ENCODE results near the gene PRKAR2A. TPM values are rescaled to one million over a fixed set of nuclear protein-coding genes. Genes with fewer than 3 reads are reported as not detected.

The PRKAR2A gene
- polyA plus RNA-seq, 1 donor from 2014 or later, result 26.1 TPM

DNA sequence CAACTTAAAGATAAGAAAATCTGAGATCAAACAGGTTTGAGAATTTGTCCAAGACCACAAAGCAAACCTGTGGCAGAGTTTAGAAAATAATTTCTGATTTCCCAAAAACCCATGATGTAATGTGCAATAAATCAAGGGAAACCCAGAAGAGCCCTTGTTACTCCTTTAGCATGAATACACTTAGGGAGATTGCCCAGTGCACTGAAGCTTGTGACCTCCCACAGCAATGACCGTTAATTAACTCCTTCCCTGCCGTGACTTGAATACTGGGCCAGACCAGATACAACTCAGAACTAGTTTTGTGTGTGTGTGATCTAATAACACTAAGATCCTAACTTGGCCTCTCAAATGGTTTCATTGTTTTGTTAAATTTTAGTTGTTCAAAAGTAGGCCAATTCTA is 2.5 kb downstream of the PRKAR2A start:
- no peak overlapping the region for H3K9ac ChIP-seq (ENCODE audit: low read length)
- no peaks in the 10 kb centered on the region for H3K9me2 ChIP-seq (ENCODE audit: insufficient read depth, low read length)
- H3K27me3 ChIP-seq (ENCODE audit: insufficient read depth, low read depth, low read length), result no peaks in the 10 kb centered on the region
- no peaks in the 10 kb centered on the region for H4K20me1 ChIP-seq (ENCODE audit: insufficient read depth)
- no peaks in the 10 kb centered on the region for H3F3A ChIP-seq (ENCODE audit: insufficient read depth, low read length, poor library complexity, severe bottlenecking)
- H3K79me2 ChIP-seq (replicated peaks; ENCODE audit: insufficient read depth, low read length), result peaks cover 9% of the 10 kb centered on the region
- peak overlapping the region; percentile 85 for H3K4me3 ChIP-seq (ENCODE audit: low read length)
- TF ChIP-seq MXI1 (conservative IDR thresholded peaks at IDR 0.05; ENCODE audit: poor library complexity, severe bottlenecking), result no peak
- TF ChIP-seq RAD21 (conservative IDR thresholded peaks at IDR 0.05), result no peak
- TF ChIP-seq TAF1 (IDR thresholded peaks at IDR 0.05; ENCODE audit: low read depth), result no peak
- TF ChIP-seq, protein P1, sequence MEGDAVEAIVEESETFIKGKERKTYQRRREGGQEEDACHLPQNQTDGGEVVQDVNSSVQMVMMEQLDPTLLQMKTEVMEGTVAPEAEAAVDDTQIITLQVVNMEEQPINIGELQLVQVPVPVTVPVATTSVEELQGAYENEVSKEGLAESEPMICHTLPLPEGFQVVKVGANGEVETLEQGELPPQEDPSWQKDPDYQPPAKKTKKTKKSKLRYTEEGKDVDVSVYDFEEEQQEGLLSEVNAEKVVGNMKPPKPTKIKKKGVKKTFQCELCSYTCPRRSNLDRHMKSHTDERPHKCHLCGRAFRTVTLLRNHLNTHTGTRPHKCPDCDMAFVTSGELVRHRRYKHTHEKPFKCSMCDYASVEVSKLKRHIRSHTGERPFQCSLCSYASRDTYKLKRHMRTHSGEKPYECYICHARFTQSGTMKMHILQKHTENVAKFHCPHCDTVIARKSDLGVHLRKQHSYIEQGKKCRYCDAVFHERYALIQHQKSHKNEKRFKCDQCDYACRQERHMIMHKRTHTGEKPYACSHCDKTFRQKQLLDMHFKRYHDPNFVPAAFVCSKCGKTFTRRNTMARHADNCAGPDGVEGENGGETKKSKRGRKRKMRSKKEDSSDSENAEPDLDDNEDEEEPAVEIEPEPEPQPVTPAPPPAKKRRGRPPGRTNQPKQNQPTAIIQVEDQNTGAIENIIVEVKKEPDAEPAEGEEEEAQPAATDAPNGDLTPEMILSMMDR (IDR thresholded peaks at IDR 0.05; ENCODE audit: poor library complexity, severe bottlenecking), result no peak
- TF ChIP-seq, protein P2, sequence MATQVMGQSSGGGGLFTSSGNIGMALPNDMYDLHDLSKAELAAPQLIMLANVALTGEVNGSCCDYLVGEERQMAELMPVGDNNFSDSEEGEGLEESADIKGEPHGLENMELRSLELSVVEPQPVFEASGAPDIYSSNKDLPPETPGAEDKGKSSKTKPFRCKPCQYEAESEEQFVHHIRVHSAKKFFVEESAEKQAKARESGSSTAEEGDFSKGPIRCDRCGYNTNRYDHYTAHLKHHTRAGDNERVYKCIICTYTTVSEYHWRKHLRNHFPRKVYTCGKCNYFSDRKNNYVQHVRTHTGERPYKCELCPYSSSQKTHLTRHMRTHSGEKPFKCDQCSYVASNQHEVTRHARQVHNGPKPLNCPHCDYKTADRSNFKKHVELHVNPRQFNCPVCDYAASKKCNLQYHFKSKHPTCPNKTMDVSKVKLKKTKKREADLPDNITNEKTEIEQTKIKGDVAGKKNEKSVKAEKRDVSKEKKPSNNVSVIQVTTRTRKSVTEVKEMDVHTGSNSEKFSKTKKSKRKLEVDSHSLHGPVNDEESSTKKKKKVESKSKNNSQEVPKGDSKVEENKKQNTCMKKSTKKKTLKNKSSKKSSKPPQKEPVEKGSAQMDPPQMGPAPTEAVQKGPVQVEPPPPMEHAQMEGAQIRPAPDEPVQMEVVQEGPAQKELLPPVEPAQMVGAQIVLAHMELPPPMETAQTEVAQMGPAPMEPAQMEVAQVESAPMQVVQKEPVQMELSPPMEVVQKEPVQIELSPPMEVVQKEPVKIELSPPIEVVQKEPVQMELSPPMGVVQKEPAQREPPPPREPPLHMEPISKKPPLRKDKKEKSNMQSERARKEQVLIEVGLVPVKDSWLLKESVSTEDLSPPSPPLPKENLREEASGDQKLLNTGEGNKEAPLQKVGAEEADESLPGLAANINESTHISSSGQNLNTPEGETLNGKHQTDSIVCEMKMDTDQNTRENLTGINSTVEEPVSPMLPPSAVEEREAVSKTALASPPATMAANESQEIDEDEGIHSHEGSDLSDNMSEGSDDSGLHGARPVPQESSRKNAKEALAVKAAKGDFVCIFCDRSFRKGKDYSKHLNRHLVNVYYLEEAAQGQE (IDR thresholded peaks at IDR 0.05; ENCODE audit: borderline replicate concordance), result no peak
- no peak for TF ChIP-seq EP300 (conservative IDR thresholded peaks at IDR 0.05; ENCODE audit: poor library complexity, severe bottlenecking)
- no peak for TF ChIP-seq SMC3 (conservative IDR thresholded peaks at IDR 0.05; ENCODE audit: poor library complexity)
- TF ChIP-seq EZH2 (IDR thresholded peaks at IDR 0.05; ENCODE audit: borderline replicate concordance, insufficient read depth, low read length, poor library complexity, severe bottlenecking), result no peak
- no peak for TF ChIP-seq POLR2AphosphoS5 (IDR thresholded peaks at IDR 0.05)
- H3K36me3 ChIP-seq (ENCODE audit: insufficient read depth, low read length), result no peaks in the 10 kb centered on the region
- H2AFZ ChIP-seq (ENCODE audit: low read depth, low read length), result no peak overlapping the region
- H3K27ac ChIP-seq (ENCODE audit: low read length), result no peak overlapping the region
- no peaks in the 10 kb centered on the region for H3K9me3 ChIP-seq (ENCODE audit: low read length)
- H3K4me2 ChIP-seq (ENCODE audit: low read length), result no peak overlapping the region

DNA sequence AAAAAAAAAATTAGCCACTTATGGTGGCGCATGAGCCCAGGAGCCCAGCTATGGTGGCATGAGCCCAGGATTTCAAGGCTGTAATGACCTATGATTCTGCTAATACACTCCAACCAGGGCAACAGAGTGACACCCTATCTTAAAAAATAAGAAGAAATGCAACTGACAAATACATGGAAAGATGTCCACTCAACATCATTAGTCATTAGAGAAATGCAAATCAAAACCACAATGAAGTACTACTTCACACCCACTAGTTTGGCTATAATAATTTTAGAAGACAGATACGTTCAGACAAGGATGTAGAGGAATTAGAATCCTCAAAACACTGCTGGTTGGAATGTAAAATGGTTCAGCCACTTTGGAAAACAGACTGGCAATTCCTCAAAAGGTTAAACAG is 10.5 kb downstream of the PRKAR2A start:
- H3K27me3 ChIP-seq (ENCODE audit: insufficient read depth, low read depth, low read length), result no peaks in the 10 kb centered on the region
- H3K79me2 ChIP-seq (replicated peaks; ENCODE audit: insufficient read depth, low read length), result no peaks in the 10 kb centered on the region
- H2AFZ ChIP-seq (ENCODE audit: low read depth, low read length), result no peak overlapping the region

More for the DNA sequence above, 10.5 kb downstream of the PRKAR2A start:
- TF ChIP-seq, protein P2 (IDR thresholded peaks at IDR 0.05; ENCODE audit: borderline replicate concordance), result no peak
- TF ChIP-seq, protein P1 (IDR thresholded peaks at IDR 0.05; ENCODE audit: poor library complexity, severe bottlenecking), result no peak
- TF ChIP-seq TAF1 (IDR thresholded peaks at IDR 0.05; ENCODE audit: low read depth), result no peak
- TF ChIP-seq SMC3 (conservative IDR thresholded peaks at IDR 0.05; ENCODE audit: poor library complexity), result no peak
- TF ChIP-seq RAD21 (conservative IDR thresholded peaks at IDR 0.05), result no peak
- TF ChIP-seq MXI1 (conservative IDR thresholded peaks at IDR 0.05; ENCODE audit: poor library complexity, severe bottlenecking), result no peak
- H3K9me3 ChIP-seq (ENCODE audit: low read length), result no peaks in the 10 kb centered on the region
- H3F3A ChIP-seq (ENCODE audit: insufficient read depth, low read length, poor library complexity, severe bottlenecking), result no peaks in the 10 kb centered on the region
- no peak overlapping the region for H3K27ac ChIP-seq (ENCODE audit: low read length)
- no peak overlapping the region for H3K4me2 ChIP-seq (ENCODE audit: low read length)
- no peak overlapping the region for H3K4me3 ChIP-seq (ENCODE audit: low read length)
- H3K9ac ChIP-seq (ENCODE audit: low read length), result no peak overlapping the region
- H4K20me1 ChIP-seq (ENCODE audit: insufficient read depth), result no peaks in the 10 kb centered on the region
- H3K36me3 ChIP-seq (ENCODE audit: insufficient read depth, low read length), result no peaks in the 10 kb centered on the region
- no peaks in the 10 kb centered on the region for H3K9me2 ChIP-seq (ENCODE audit: insufficient read depth, low read length)
